ENCODE data around the gene WSCD1. TPM values are rescaled to one million over a fixed set of nuclear protein-coding genes. Genes with fewer than 3 reads are reported as not detected.

WSCD1 gene
- total RNA-seq, 1 experiment from 2014 or later, result not detected

- Histone ChIP-seq H3K36me3 (ENCODE audit: insufficient read depth, low read length) (no peaks in the 10 kb centered on the region), H3K9me2 (replicated peaks; ENCODE audit: insufficient read depth, low read length) (no peaks in the 10 kb centered on the region), H3K4me2 (ENCODE audit: low read depth, low read length, poor library complexity, severe bottlenecking) (no peak overlapping the region), H3K27ac (ENCODE audit: low read length) (no peak overlapping the region), H3K9me3 (ENCODE audit: low read length) (no peaks in the 10 kb centered on the region), H3K27me3 (ENCODE audit: low read length) (no peaks in the 10 kb centered on the region), H4K20me1 (ENCODE audit: insufficient read depth, low read depth, low read length) (no peaks in the 10 kb centered on the region), H3K9ac (ENCODE audit: low read length) (no peak overlapping the region), H3K79me2 (ENCODE audit: low read length) (no peaks in the 10 kb centered on the region), H3K4me3 (ENCODE audit: low read length) (no peak overlapping the region), H3K4me1 (ENCODE audit: low read length) (no peaks in the 10 kb centered on the region), H2AFZ (ENCODE audit: low read length) (no peak overlapping the region)
- DNase-seq, result no peak
Measured at GRCh38 chr17:6082335-6082734, 12.2 kb downstream of the WSCD1 start.

- Histone ChIP-seq H3K4me3 (ENCODE audit: low read length) (no peak overlapping the region), H2AFZ (ENCODE audit: low read length) (no peak overlapping the region), H3K9me3 (ENCODE audit: low read length) (no peaks in the 10 kb centered on the region), H3K9ac (ENCODE audit: low read length) (no peak overlapping the region), H3K36me3 (ENCODE audit: insufficient read depth, low read length) (no peaks in the 10 kb centered on the region), H3K27me3 (ENCODE audit: low read length) (no peaks in the 10 kb centered on the region), H3K79me2 (ENCODE audit: low read length) (no peaks in the 10 kb centered on the region), H3K27ac (ENCODE audit: low read length) (no peak overlapping the region), H3K9me2 (replicated peaks; ENCODE audit: insufficient read depth, low read length) (no peaks in the 10 kb centered on the region), H3K4me1 (ENCODE audit: low read length) (no peaks in the 10 kb centered on the region), H3K4me2 (ENCODE audit: low read depth, low read length, poor library complexity, severe bottlenecking) (no peak overlapping the region), H4K20me1 (ENCODE audit: insufficient read depth, low read depth, low read length) (no peaks in the 10 kb centered on the region)
- no peak for DNase-seq
Measured at GRCh38 chr17:6084311-6085161, 14.4 kb downstream of the WSCD1 start.

GRCh38 chr17:6085812-6086211, 15.6 kb downstream of the WSCD1 start:
- H3K36me3 ChIP-seq (ENCODE audit: insufficient read depth, low read length), result no peaks in the 10 kb centered on the region
- DNase-seq, result no peak
- H3K27me3 ChIP-seq (ENCODE audit: low read length), result no peaks in the 10 kb centered on the region
- H2AFZ ChIP-seq (ENCODE audit: low read length), result no peak overlapping the region
- H3K9me3 ChIP-seq (ENCODE audit: low read length), result no peaks in the 10 kb centered on the region
- H3K79me2 ChIP-seq (ENCODE audit: low read length), result no peaks in the 10 kb centered on the region
- no peak overlapping the region for H3K4me2 ChIP-seq (ENCODE audit: low read depth, low read length, poor library complexity, severe bottlenecking)
- H3K27ac ChIP-seq (ENCODE audit: low read length), result no peak overlapping the region
- H3K9ac ChIP-seq (ENCODE audit: low read length), result no peak overlapping the region
- no peaks in the 10 kb centered on the region for H3K4me1 ChIP-seq (ENCODE audit: low read length)
- H3K4me3 ChIP-seq (ENCODE audit: low read length), result no peak overlapping the region
- H4K20me1 ChIP-seq (ENCODE audit: insufficient read depth, low read depth, low read length), result no peaks in the 10 kb centered on the region
- H3K9me2 ChIP-seq (replicated peaks; ENCODE audit: insufficient read depth, low read length), result no peaks in the 10 kb centered on the region

- Histone ChIP-seq H3K27me3 (ENCODE audit: low read length) (no peaks in the 10 kb centered on the region), H3K79me2 (ENCODE audit: low read length) (no peaks in the 10 kb centered on the region), H3K4me1 (ENCODE audit: low read length) (no peaks in the 10 kb centered on the region), H3K9me2 (replicated peaks; ENCODE audit: insufficient read depth, low read length) (no peaks in the 10 kb centered on the region), H4K20me1 (ENCODE audit: insufficient read depth, low read depth, low read length) (no peaks in the 10 kb centered on the region), H3K9me3 (ENCODE audit: low read length) (no peaks in the 10 kb centered on the region), H3K4me3 (ENCODE audit: low read length) (no peak overlapping the region), H3K9ac (ENCODE audit: low read length) (no peak overlapping the region), H3K4me2 (ENCODE audit: low read depth, low read length, poor library complexity, severe bottlenecking) (no peak overlapping the region), H2AFZ (ENCODE audit: low read length) (no peak overlapping the region), H3K36me3 (ENCODE audit: insufficient read depth, low read length) (no peaks in the 10 kb centered on the region), H3K27ac (ENCODE audit: low read length) (no peak overlapping the region)
- no peak for DNase-seq
Measured at GRCh38 chr17:6086603-6087400, 16.6 kb downstream of the WSCD1 start.

- no peaks in the 10 kb centered on the region for H3K9me2 ChIP-seq (replicated peaks; ENCODE audit: insufficient read depth, low read length)
- H3K9ac ChIP-seq (ENCODE audit: low read length), result no peak overlapping the region
- no peak overlapping the region for H3K4me2 ChIP-seq (ENCODE audit: low read depth, low read length, poor library complexity, severe bottlenecking)
- H2AFZ ChIP-seq (ENCODE audit: low read length), result no peak overlapping the region
- H3K27me3 ChIP-seq (ENCODE audit: low read length), result no peaks in the 10 kb centered on the region
- no peaks in the 10 kb centered on the region for H4K20me1 ChIP-seq (ENCODE audit: insufficient read depth, low read depth, low read length)
- H3K36me3 ChIP-seq (ENCODE audit: insufficient read depth, low read length), result no peaks in the 10 kb centered on the region
- H3K79me2 ChIP-seq (ENCODE audit: low read length), result no peaks in the 10 kb centered on the region
- DNase-seq, result no peak
- H3K4me1 ChIP-seq (ENCODE audit: low read length), result no peaks in the 10 kb centered on the region
- no peak overlapping the region for H3K4me3 ChIP-seq (ENCODE audit: low read length)
- no peak overlapping the region for H3K27ac ChIP-seq (ENCODE audit: low read length)
- no peaks in the 10 kb centered on the region for H3K9me3 ChIP-seq (ENCODE audit: low read length)
Measured at GRCh38 chr17:6088141-6088540, 18.0 kb downstream of the WSCD1 start.

GRCh38 chr17:6090253-6090652, 20.1 kb downstream of the WSCD1 start:
- no peak overlapping the region for H3K4me2 ChIP-seq (ENCODE audit: low read depth, low read length, poor library complexity, severe bottlenecking)
- H4K20me1 ChIP-seq (ENCODE audit: insufficient read depth, low read depth, low read length), result no peaks in the 10 kb centered on the region
- no peaks in the 10 kb centered on the region for H3K9me3 ChIP-seq (ENCODE audit: low read length)
- no peaks in the 10 kb centered on the region for H3K9me2 ChIP-seq (replicated peaks; ENCODE audit: insufficient read depth, low read length)
- H3K4me3 ChIP-seq (ENCODE audit: low read length), result no peak overlapping the region
- H3K4me1 ChIP-seq (ENCODE audit: low read length), result no peaks in the 10 kb centered on the region
- DNase-seq, result no peak
- no peaks in the 10 kb centered on the region for H3K27me3 ChIP-seq (ENCODE audit: low read length)
- no peaks in the 10 kb centered on the region for H3K36me3 ChIP-seq (ENCODE audit: insufficient read depth, low read length)
- H3K27ac ChIP-seq (ENCODE audit: low read length), result no peak overlapping the region
- no peak overlapping the region for H3K9ac ChIP-seq (ENCODE audit: low read length)
- H3K79me2 ChIP-seq (ENCODE audit: low read length), result no peaks in the 10 kb centered on the region
- no peak overlapping the region for H2AFZ ChIP-seq (ENCODE audit: low read length)

- Histone ChIP-seq H3K4me1 (ENCODE audit: low read length) (no peaks in the 10 kb centered on the region), H3K9me2 (replicated peaks; ENCODE audit: insufficient read depth, low read length) (no peaks in the 10 kb centered on the region), H3K9me3 (ENCODE audit: low read length) (no peaks in the 10 kb centered on the region), H3K27me3 (ENCODE audit: low read length) (no peaks in the 10 kb centered on the region), H4K20me1 (ENCODE audit: insufficient read depth, low read depth, low read length) (no peaks in the 10 kb centered on the region), H3K4me2 (ENCODE audit: low read depth, low read length, poor library complexity, severe bottlenecking) (no peak overlapping the region), H2AFZ (ENCODE audit: low read length) (no peak overlapping the region), H3K4me3 (ENCODE audit: low read length) (no peak overlapping the region), H3K9ac (ENCODE audit: low read length) (no peak overlapping the region), H3K36me3 (ENCODE audit: insufficient read depth, low read length) (no peaks in the 10 kb centered on the region), H3K79me2 (ENCODE audit: low read length) (no peaks in the 10 kb centered on the region), H3K27ac (ENCODE audit: low read length) (no peak overlapping the region)
- no peak for DNase-seq
Measured at GRCh38 chr17:6092182-6092902, 22.2 kb downstream of the WSCD1 start.

- Histone ChIP-seq H3K27ac (ENCODE audit: low read length) (no peak overlapping the region), H3K4me2 (ENCODE audit: low read depth, low read length, poor library complexity, severe bottlenecking) (no peak overlapping the region), H3K27me3 (ENCODE audit: low read length) (no peaks in the 10 kb centered on the region), H3K9ac (ENCODE audit: low read length) (no peak overlapping the region), H3K36me3 (ENCODE audit: insufficient read depth, low read length) (no peaks in the 10 kb centered on the region), H4K20me1 (ENCODE audit: insufficient read depth, low read depth, low read length) (no peaks in the 10 kb centered on the region), H3K9me3 (ENCODE audit: low read length) (no peaks in the 10 kb centered on the region), H3K4me3 (ENCODE audit: low read length) (no peak overlapping the region), H3K9me2 (replicated peaks; ENCODE audit: insufficient read depth, low read length) (no peaks in the 10 kb centered on the region), H3K4me1 (ENCODE audit: low read length) (no peaks in the 10 kb centered on the region), H3K79me2 (ENCODE audit: low read length) (no peaks in the 10 kb centered on the region), H2AFZ (ENCODE audit: low read length) (no peak overlapping the region)
- no peak for DNase-seq
Measured at GRCh38 chr17:6092903-6093468, 22.8 kb downstream of the WSCD1 start.
